ENCODE results near the gene ADARB1.

- TF ChIP-seq NANOG (IDR thresholded peaks at IDR 0.05; ENCODE audit: insufficient read depth, low read depth, low read length, poor library complexity, severe bottlenecking) (no peak), CTCF (IDR thresholded peaks at IDR 0.05; ENCODE audit: control extremely low read depth in 1 of 3, insufficient read depth in 1 of 3, low read depth in 1 of 3, low read length in 3 of 3) (no peak), BACH1 (IDR thresholded peaks at IDR 0.05; ENCODE audit: low read length) (no peak), POLR2AphosphoS5 (IDR thresholded peaks at IDR 0.05; ENCODE audit: low read depth, low read length) (no peak), ASH2L (IDR thresholded peaks at IDR 0.05; ENCODE audit: low read length) (no peak), YY1 (IDR thresholded peaks at IDR 0.05; ENCODE audit: low read depth, low read length) (no peak), RAD21 (IDR thresholded peaks at IDR 0.05 in 1 of 2, conservative IDR thresholded peaks at IDR 0.05 in 1 of 2; ENCODE audit: low read depth in 2 of 2, low read length in 2 of 2) (no peak), SIX5 (IDR thresholded peaks at IDR 0.05; ENCODE audit: low read depth, low read length) (no peak), ZNF274 (IDR thresholded peaks at IDR 0.05; ENCODE audit: borderline replicate concordance, extremely low read depth, low read length) (no peak), BCL11A (IDR thresholded peaks at IDR 0.05; ENCODE audit: low read depth in 2 of 2, low read length in 2 of 2) (no peak)
Measured at GRCh38 chr21:45082736-45083135, 8.4 kb downstream of the ADARB1 start.

Measured in H1 (cell line).